Nephron (organoid): Measurements from ENCODE around the gene CUL1.

ENCODE experiments used
- H3K27ac Mint-ChIP-seq, 3 experiments: 2 replicates each; pipeline ENCODE4 v1.8.0; 2020; ENCODE audit warnings: mixed read lengths in 3 of 3, mild to moderate bottlenecking in 2 of 3, moderate library complexity in 1 of 3
- H3K27me3 Mint-ChIP-seq: 2 replicates; pipeline ENCODE4 v1.8.0; 2021; ENCODE audit warnings: low read depth, mild to moderate bottlenecking, moderate library complexity, mixed read lengths
- H3K36me3 Mint-ChIP-seq: 2 replicates; pipeline ENCODE4 v1.8.0; 2020; ENCODE audit warnings: low read depth, mixed read lengths
- H3K4me1 Mint-ChIP-seq: 2 replicates; pipeline ENCODE4 v1.8.0; 2020; ENCODE audit warnings: mixed read lengths
- H3K4me3 Mint-ChIP-seq, 3 experiments: 2 replicates each; pipeline ENCODE4 v1.8.0; 2020; ENCODE audit warnings: mild to moderate bottlenecking in 3 of 3, mixed read lengths in 3 of 3, moderate library complexity in 2 of 3
- H3K9me3 Mint-ChIP-seq: 2 replicates; pipeline ENCODE4 v1.8.0; 2020; ENCODE audit warnings: mixed read lengths
- TF ChIP-seq, protein P1 (sequence below), 3 experiments: fragments of 200-600 bp; sonication (generic); IDR thresholded peaks; one replicate each; pipeline ENCODE4 v1.5.0; 2021; ENCODE audit warnings: antibody characterized with exemption in 3 of 3; ENCODE audit not compliant: unreplicated experiment in 3 of 3

CUL1 gene

DNA sequence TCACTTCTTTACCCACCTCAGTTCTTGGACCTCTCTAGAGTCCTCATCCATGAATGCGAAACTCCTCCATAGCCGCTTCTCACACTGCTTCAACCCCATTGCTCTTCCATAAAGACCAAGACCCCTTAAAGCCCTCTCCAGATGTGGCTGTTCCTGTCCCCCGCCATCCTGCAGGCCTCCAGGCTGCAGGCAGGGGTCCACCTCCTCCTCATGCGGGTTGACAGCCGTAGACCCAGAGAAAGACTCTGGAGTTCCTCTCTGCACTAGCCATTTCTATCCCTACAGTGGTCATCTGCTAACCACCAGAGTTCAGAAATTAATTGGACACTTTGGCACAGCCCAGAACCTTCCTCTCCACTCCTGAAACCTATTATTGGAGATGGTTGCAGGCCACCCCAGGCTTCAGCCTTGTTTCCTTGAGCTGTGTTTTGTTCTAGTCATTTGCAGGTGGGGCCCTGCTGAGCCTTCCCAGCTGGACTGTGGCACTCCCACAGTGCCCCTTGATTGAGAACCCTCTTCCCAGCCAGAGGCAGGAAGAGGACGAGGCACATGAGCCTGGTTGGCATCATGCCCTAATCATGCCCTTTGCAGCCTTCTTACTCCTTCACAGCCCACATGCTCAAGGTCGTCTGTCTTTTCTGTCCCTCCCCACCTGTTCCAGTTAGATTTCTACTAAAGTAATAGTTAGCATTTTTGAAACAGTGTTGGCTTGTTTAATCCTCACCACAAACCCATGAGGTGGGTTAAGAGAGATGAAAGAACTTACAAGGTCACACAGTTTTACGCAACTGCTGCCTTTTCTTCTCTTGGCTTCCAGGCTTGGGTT is 23.9 kb downstream of the CUL1 start:
- Mint-ChIP-seq H3K9me3 (peaks cover 1% of the 10 kb centered on the region), H3K27ac (peak overlapping the region in 1 of 3 experiments; percentile 77), H3K36me3 (peaks cover 3% of the 10 kb centered on the region), H3K4me1 (peaks cover 34% of the 10 kb centered on the region), H3K27me3 (no peaks in the 10 kb centered on the region), H3K4me3 (no peak overlapping the region)
- TF ChIP-seq, protein P1, sequence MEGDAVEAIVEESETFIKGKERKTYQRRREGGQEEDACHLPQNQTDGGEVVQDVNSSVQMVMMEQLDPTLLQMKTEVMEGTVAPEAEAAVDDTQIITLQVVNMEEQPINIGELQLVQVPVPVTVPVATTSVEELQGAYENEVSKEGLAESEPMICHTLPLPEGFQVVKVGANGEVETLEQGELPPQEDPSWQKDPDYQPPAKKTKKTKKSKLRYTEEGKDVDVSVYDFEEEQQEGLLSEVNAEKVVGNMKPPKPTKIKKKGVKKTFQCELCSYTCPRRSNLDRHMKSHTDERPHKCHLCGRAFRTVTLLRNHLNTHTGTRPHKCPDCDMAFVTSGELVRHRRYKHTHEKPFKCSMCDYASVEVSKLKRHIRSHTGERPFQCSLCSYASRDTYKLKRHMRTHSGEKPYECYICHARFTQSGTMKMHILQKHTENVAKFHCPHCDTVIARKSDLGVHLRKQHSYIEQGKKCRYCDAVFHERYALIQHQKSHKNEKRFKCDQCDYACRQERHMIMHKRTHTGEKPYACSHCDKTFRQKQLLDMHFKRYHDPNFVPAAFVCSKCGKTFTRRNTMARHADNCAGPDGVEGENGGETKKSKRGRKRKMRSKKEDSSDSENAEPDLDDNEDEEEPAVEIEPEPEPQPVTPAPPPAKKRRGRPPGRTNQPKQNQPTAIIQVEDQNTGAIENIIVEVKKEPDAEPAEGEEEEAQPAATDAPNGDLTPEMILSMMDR (IDR thresholded peaks at IDR 0.05; ENCODE audit: unreplicated experiment in 3 of 3), result no peak

DNA sequence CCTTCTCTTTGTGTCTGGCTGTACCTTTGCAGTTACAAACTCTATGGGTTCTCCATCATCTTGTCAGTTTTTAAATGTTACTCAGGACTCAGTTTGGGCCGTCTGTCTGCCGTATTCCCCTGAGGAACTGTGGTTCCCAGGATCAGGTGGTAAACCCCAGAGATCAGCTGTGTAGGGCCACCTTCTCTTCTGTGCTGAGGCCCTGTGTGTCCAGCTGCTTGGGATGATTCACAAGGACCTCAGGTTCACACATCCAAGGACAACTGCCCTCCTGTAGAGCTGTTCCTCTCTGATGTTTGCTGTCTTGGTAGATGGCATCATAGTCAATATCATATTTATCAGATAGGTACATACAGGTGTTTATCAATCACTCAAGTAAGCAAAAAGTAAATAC is 24.5 kb downstream of the CUL1 start:
- TF ChIP-seq, protein P1 (IDR thresholded peaks at IDR 0.05; ENCODE audit: unreplicated experiment in 3 of 3), result no peak
- Mint-ChIP-seq H3K4me3 (no peak overlapping the region), H3K9me3 (no peaks in the 10 kb centered on the region), H3K27me3 (no peaks in the 10 kb centered on the region), H3K27ac (peak overlapping the region in 1 of 3 experiments; percentile 77), H3K4me1 (peaks cover 30% of the 10 kb centered on the region), H3K36me3 (no peaks in the 10 kb centered on the region)

DNA sequence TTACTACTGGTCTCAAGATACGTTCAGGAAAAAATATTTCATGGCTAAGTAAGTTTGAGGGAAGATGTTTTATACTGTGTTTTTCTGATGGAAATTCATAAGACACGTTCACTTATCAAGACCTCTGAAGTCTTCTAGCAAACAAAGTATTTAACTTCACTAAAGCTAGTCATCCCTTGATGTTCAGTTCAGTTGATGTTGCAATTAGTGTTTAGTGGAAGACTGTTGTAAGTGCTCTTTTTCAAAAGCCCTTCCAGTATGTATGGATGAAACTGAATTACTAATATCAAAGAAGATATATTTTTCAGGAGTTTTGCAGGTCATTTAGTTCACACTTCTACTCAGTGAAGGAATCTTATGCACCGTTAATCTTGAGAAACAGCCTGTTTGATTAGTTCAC is 25.1 kb downstream of the CUL1 start:
- peaks cover 24% of the 10 kb centered on the region for H3K4me1 Mint-ChIP-seq
- no peaks in the 10 kb centered on the region for H3K27me3 Mint-ChIP-seq
- no peaks in the 10 kb centered on the region for H3K36me3 Mint-ChIP-seq
- no peak overlapping the region for H3K27ac Mint-ChIP-seq
- no peaks in the 10 kb centered on the region for H3K9me3 Mint-ChIP-seq
- no peak overlapping the region for H3K4me3 Mint-ChIP-seq
- TF ChIP-seq, protein P1 (IDR thresholded peaks at IDR 0.05; ENCODE audit: unreplicated experiment in 3 of 3), result no peak

DNA sequence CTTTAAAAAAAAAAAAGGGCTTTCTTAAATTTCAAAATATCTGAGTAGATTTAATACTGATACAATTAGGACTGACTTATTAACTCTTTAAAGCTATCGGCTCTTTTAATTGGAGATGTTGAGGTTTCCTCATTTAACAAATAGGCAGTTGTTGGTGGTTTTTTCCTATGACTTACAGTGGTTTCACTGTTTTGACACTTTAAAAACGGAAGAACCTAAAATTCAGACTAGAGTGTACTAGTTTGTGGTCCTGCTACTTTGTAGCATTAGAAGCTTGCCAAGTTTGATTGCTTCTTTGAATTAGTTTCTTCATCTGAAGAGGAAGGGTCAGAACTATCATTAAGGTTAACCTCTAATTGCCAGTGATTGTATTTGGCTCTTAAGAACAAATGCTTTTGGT is 27.7 kb downstream of the CUL1 start:
- Mint-ChIP-seq H3K27ac (no peak overlapping the region), H3K4me1 (peaks cover 14% of the 10 kb centered on the region), H3K27me3 (no peaks in the 10 kb centered on the region), H3K4me3 (no peak overlapping the region), H3K9me3 (no peaks in the 10 kb centered on the region), H3K36me3 (peaks cover 10% of the 10 kb centered on the region)
- TF ChIP-seq, protein P1 (IDR thresholded peaks at IDR 0.05; ENCODE audit: unreplicated experiment in 3 of 3), result no peak

DNA sequence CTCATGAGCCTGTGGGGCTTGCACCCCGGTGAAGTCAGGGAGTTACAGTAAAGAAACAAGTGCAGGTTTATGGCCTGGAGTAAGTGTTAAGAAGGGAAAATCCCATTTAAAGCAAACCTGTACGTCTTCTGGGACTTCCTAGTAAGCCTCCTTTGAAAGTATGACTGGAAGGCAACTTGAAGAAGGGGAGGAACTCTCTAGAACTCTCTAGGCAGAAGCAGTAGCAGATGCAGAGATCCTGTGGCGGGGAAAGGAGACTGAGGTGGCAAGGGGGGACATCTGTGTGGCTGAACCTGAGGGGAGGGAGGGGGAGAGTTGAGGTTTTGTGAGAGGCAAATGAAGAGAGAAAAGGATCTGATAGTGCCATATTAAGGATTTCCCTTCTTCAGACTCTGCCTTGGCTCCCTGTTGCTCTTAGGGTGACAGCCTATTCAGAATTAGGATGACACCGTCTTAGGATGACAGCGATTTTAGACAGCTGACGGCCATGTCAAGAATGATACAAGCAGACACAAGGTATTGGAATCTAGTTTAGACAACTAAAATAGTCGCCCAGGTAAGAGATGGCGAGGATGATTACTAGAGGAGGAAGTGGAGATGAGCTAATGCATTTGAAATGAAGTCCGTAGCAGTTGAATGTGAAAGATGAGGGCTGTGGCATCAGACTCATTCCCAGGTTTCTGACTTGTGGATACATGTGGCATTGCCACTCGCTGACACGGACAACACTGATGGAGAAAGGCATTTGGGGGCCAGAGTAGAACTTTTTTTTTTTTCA is 29.0 kb downstream of the CUL1 start:
- peaks cover 23% of the 10 kb centered on the region for H3K36me3 Mint-ChIP-seq
- no peak overlapping the region for H3K27ac Mint-ChIP-seq
- no peaks in the 10 kb centered on the region for H3K27me3 Mint-ChIP-seq
- no peak overlapping the region for H3K4me3 Mint-ChIP-seq
- no peaks in the 10 kb centered on the region for H3K9me3 Mint-ChIP-seq
- H3K4me1 Mint-ChIP-seq, result peaks cover 6% of the 10 kb centered on the region
- TF ChIP-seq, protein P1 (IDR thresholded peaks at IDR 0.05; ENCODE audit: unreplicated experiment in 3 of 3), result no peak
